GM12891 (cell line): Measurements from ENCODE around the gene PDF.

ENCODE experiments used
- POLR2A ChIP-seq: IDR thresholded peaks from 2 replicates; pipeline ENCODE4 v1.6.1; 2011; ENCODE audit warnings: low read depth, low read length, control low read depth
- POLR2AphosphoS5 ChIP-seq: IDR thresholded peaks from 2 replicates; pipeline ENCODE4 v1.6.1; 2011; ENCODE audit warnings: low read depth, low read length, control low read depth

DNA sequence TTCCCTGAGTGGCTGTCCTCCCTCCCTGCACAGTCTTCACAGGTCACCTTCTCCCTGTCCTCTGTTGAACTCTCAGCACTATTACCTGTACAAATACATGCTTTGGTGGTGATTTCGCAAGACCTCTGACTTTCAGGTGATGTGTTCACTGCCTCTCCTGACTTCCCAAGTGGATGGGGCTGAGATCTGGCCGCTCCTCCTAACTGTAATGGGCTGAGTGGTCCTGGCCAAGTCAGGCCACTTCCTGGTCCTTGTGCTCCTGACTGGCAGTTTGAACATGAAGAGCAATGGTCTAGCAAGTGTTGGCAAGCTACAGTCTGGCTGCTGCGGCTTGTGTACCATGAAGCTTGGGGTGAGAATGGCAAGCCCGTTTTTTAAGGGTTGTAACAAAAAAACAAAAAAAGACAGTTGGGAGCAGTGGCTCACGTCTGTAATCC lies 32.9 kb upstream of the PDF start:
- TF ChIP-seq POLR2AphosphoS5 = no peak
- no peak for TF ChIP-seq POLR2A
